HepG2 (cell line): ENCODE measurements around the gene ADAM19. TPM values are rescaled to one million over a fixed set of nuclear protein-coding genes. Genes with fewer than 3 reads are reported as not detected.
A peak's percentile ranks its signal among the peaks of the same experiment; 100 is the strongest.

ENCODE experiments used
- ATAC-seq: fragments of 200-7000 bp; cut with Tn5 transposase; 3 replicates; pipeline ENCODE4 v1.9.1; 2020; ENCODE audit warnings: mild to moderate bottlenecking, moderate library complexity
- BruUV-seq: library from RNA; stranded (reverse); fragments of 400-500 nt; replicated peaks from 2 replicates; lab custom pipeline; 2021; lab: Mats Ljungman, UMichigan
- CTCF ChIA-PET: fragments of 300-600 bp; formaldehyde crosslinking; extraction: SDS; loops from one replicate; lab custom pipeline; 2021; ENCODE audit warnings: low total read pairs, inconsistent platforms, low intra/inter-chr PET ratio; lab: Yijun Ruan, JAX
- POLR2A ChIA-PET: fragments of 350-600 bp; sonication (Branson Sonifier 250); formaldehyde crosslinking; loops from one replicate; lab custom pipeline; 2020; ENCODE audit warnings: antibody characterized with exemption, inconsistent platforms; lab: Yijun Ruan, JAX
- DNase-seq: peaks from one replicate; pipeline ENCODE4 v3.0.0-alpha.2; 2015; ENCODE audit warnings: low spot score
- FAIRE-seq: peaks from 3 replicates; lab custom pipeline; 2011; peaks lifted over from hg19 to GRCh38; lab: Jason Lieb, UNC
- H2AFZ ChIP-seq: one replicate; pipeline ENCODE4 v1.6.1; 2011; ENCODE audit warnings: low read length, inconsistent platforms
- H3K27ac ChIP-seq: fragments of 300-600 bp; 3 replicates; pipeline ENCODE4 v1.8.0; 2011; ENCODE audit warnings: mixed run types, mild to moderate bottlenecking, mixed read lengths, low read length, inconsistent platforms; ENCODE audit not compliant: insufficient read depth; ENCODE audit errors: extremely low read length
- H3K27me3 ChIP-seq, 2 experiments: fragments of 200-600 bp in 1 of 2; 2 replicates in 1 of 2; 3 replicates in 1 of 2; pipeline versions ENCODE4 v1.6.0 to v1.8.0; 2011; ENCODE audit warnings: low read length in 2 of 2, mild to moderate bottlenecking in 2 of 2, moderate library complexity in 2 of 2, inconsistent platforms in 1 of 2; ENCODE audit not compliant: insufficient read depth in 2 of 2, control insufficient read depth in 1 of 2
- H3K36me3 ChIP-seq, 2 experiments: fragments of 200-600 bp in 1 of 2; replicated peaks in 1 of 2; 2 replicates in 1 of 2; 3 replicates in 1 of 2; pipeline versions ENCODE4 v1.5.1 to v1.8.0; 2011; ENCODE audit warnings: low read length in 2 of 2, inconsistent platforms in 1 of 2; ENCODE audit not compliant: insufficient read depth in 2 of 2, control insufficient read depth in 1 of 2
- H3K4me1 ChIP-seq: 2 replicates; pipeline ENCODE4 v1.5.1; 2012; ENCODE audit warnings: low read length, inconsistent platforms; ENCODE audit not compliant: insufficient read depth
- H3K4me2 ChIP-seq: 2 replicates; pipeline ENCODE4 v1.6.0; 2011; ENCODE audit warnings: low read depth, low read length, inconsistent platforms
- H3K4me3 ChIP-seq, 3 experiments: fragments of 200-600 bp in 1 of 3; sonication (generic), shearing (Covaris generic) in 1 of 3; replicated peaks in 1 of 3; 2 replicates each; pipeline ENCODE4 v1.5.1; 2011 to 2016; ENCODE audit warnings: low read length in 3 of 3, inconsistent platforms in 2 of 3, low read depth in 2 of 3, mild to moderate bottlenecking in 2 of 3, control low read depth in 1 of 3, mixed read lengths in 1 of 3; ENCODE audit not compliant: insufficient read depth in 1 of 3
- H3K79me2 ChIP-seq: one replicate; pipeline ENCODE4 v1.6.1; 2011; ENCODE audit warnings: low read length, inconsistent platforms; ENCODE audit not compliant: insufficient read depth
- H3K9ac ChIP-seq: 2 replicates; pipeline ENCODE4 v1.6.0; 2011; ENCODE audit warnings: mild to moderate bottlenecking, low read depth, low read length, inconsistent platforms; ENCODE audit not compliant: insufficient read depth
- H3K9me3 ChIP-seq: 2 replicates; pipeline ENCODE4 v1.5.1; 2012; ENCODE audit warnings: mild to moderate bottlenecking, low read length
- H4K20me1 ChIP-seq: 2 replicates; pipeline ENCODE4 v1.6.0; 2011; ENCODE audit warnings: inconsistent platforms, mild to moderate bottlenecking, low read length, moderate library complexity; ENCODE audit not compliant: insufficient read depth
- GZF1 ChIP-seq: sonication (generic); formaldehyde crosslinking; IDR thresholded peaks from 2 replicates; pipeline ENCODE4 v1.5.1; 2020; ENCODE audit warnings: mild to moderate bottlenecking, missing genetic modification reagents
- KAT7 ChIP-seq: IDR thresholded peaks from 2 replicates; pipeline ENCODE4 v1.6.1; 2018; ENCODE audit warnings: borderline replicate concordance, missing compliant biosample characterization
- MAFK ChIP-seq, 2 experiments: IDR thresholded peaks in 1 of 2; conservative IDR thresholded peaks in 1 of 2; 2 replicates each; pipeline ENCODE4 v1.6.1; 2011; ENCODE audit warnings: improper control_type of control experiment in 2 of 2, low read length in 2 of 2
- NRL ChIP-seq: sonication (generic); formaldehyde crosslinking; IDR thresholded peaks from 2 replicates; pipeline ENCODE4 v1.5.0; 2020; ENCODE audit warnings: missing genetic modification reagents, mild to moderate bottlenecking, moderate library complexity, borderline replicate concordance
- SIX4 ChIP-seq: sonication (generic); formaldehyde crosslinking; IDR thresholded peaks from 2 replicates; pipeline ENCODE4 v1.4.0; 2020; ENCODE audit warnings: missing genetic modification reagents
- SP1 ChIP-seq, 2 experiments: fragments of 450-650 bp in 1 of 2; sonication (generic) in 1 of 2; formaldehyde crosslinking in 1 of 2; IDR thresholded peaks; 2 replicates each; pipeline versions ENCODE4 v1.4.0 to v1.6.1; 2016 to 2020; ENCODE audit warnings: missing genetic modification reagents in 1 of 2
- YEATS4 ChIP-seq: sonication (generic); formaldehyde crosslinking; IDR thresholded peaks from 2 replicates; pipeline ENCODE4 v1.4.0; 2020; ENCODE audit warnings: missing genetic modification reagents, borderline replicate concordance
- ZBTB38 ChIP-seq: sonication (generic); formaldehyde crosslinking; IDR thresholded peaks from 2 replicates; pipeline ENCODE4 v1.5.1; 2020; ENCODE audit warnings: mild to moderate bottlenecking, missing genetic modification reagents
- ZC3H13 ChIP-seq: sonication (generic); formaldehyde crosslinking; IDR thresholded peaks from 2 replicates; pipeline ENCODE4 v1.8.1; 2023; ENCODE audit warnings: mild to moderate bottlenecking, missing genetic modification reagents, moderate library complexity
- ZNF703 ChIP-seq: sonication (generic); formaldehyde crosslinking; IDR thresholded peaks from 2 replicates; pipeline ENCODE4 v1.5.1; 2020; ENCODE audit warnings: missing genetic modification reagents, mild to moderate bottlenecking, moderate library complexity, borderline replicate concordance
- ZSCAN29 ChIP-seq: sonication (generic); formaldehyde crosslinking; conservative IDR thresholded peaks from 2 replicates; pipeline ENCODE4 v1.4.0; 2020; ENCODE audit warnings: mild to moderate bottlenecking, missing genetic modification reagents
- WGBS: methylation state at CpG from one replicate; pipeline ENCODE4 v1.1.6; 2017; ENCODE audit warnings: low lambda C conversion rate; 5-methylcytosine and 5-hydroxymethylcytosine counted together
- in situ Hi-C: cut with HindIII; loops from 2 replicates; pipeline ENCODE4 v1.10.0; 2017; ENCODE audit warnings: low pct_unique_long_range_greater_than_20kb; ENCODE audit not compliant: extremely low pct_ligation_motif_present
- intact Hi-C: fragments of 100-400 bp; cut with micrococcal nuclease; formaldehyde crosslinking; loops from one replicate; pipeline ENCODE4 v1.10.0; 2022; ENCODE audit not compliant: unreplicated experiment
- polyA plus RNA-seq, 8 experiments: library from polyadenylated mRNA; depleted of rRNA in 3 of 8; stranded (reverse) in 7 of 8; unstranded in 1 of 8; fragments of >200 nt; fragmentation: Illumina TruSeq in 4 of 8; extraction: Trizol in 4 of 8; gene quantifications; 2 replicates each; pipeline versions ENCODE4 v1.2.1 to v1.2.3, GENCODE V29; 2011 to 2016; ENCODE audit warnings: low read depth in 4 of 8, missing spikeins in 1 of 8, mixed read lengths in 1 of 8; ENCODE audit not compliant: insufficient read depth in 1 of 8
- total RNA-seq, 5 experiments: library from RNA; depleted of rRNA; stranded (reverse); fragments of >200 nt; fragmentation: Illumina TruSeq; extraction: Trizol; gene quantifications; 2 replicates each; pipeline ENCODE4 v1.2.3, GENCODE V29; 2016; ENCODE audit warnings: low read depth in 1 of 5
- TF ChIP-seq, protein P1 (sequence below): sonication (generic); formaldehyde crosslinking; IDR thresholded peaks from 2 replicates; pipeline ENCODE4 v1.5.0; 2020; ENCODE audit warnings: missing genetic modification reagents

ADAM19 gene
- total and polyA plus RNA-seq, 2 of the 13 experiments (the other 11 are each of a cell fraction or from before 2014, with no cell fraction given) = 0.38 to 0.74 TPM

DNA sequence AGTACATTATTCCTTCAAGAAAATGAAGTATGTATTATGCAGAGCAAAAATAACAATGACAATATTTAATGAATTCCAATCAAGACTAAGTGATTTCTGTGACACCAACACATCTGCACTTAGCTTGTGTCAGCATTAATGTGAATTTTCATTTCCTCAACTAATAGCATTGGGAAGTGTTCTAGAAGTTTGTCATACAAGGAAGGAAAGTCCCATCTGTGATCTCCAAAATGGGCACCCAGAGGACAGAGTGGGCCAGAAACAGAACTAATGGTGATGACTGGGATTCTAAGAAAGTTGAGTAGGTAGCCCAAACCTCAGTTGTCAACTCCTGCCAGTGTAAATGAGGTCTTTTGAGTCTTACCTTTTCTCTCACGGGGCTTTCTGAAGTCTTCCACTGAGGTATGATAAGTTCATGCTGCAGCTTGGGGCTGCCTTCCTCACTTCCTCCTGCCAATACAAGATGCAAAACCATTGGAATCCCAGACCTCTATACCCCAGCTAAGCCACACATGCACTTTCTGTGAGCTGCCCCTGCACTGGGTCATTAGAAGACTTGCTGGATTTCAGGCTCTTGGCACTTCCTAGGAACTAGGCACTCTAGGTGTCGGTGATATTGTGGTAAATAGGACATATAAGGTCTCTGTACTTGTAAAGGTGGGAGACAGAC lies 4.9 kb downstream of the ADAM19 start:
- no TSS peak for BruUV-seq

DNA sequence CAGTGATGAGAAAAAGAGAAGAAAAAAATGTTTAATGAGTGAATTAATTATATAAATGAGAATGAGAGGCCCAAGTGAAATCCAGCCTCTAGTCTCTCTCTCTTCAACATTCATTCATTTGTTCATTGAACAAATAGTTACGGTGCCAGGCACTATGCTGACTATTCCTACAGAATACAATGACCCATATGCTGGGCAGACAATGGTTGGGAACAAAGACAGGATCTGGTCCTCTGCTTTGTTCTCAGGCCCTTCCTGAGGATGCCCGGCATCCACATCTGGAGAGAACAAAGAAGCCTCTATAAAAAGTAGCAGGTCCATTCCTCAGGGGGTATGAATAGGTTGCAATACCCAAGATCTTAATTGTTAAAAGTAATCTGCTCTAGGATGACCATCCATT lies 6.9 kb downstream of the ADAM19 start:
- intact Hi-C loops (no loop called here), in situ Hi-C loops (no loop called here)
- H3K4me2 ChIP-seq = no peak overlapping the region
- WGBS = 77% methylated on average over 2 of the region's 2 CpGs
- no TSS peak for BruUV-seq
- no peak overlapping the region for H3K27ac ChIP-seq
- H4K20me1 ChIP-seq = no peaks in the 10 kb centered on the region
- H3K27me3 ChIP-seq = no peaks in the 10 kb centered on the region
- ATAC-seq (no peak), DNase-seq (no peak), FAIRE-seq (no peak)
- ChIA-PET CTCF (no interaction called here), POLR2A (no interaction called here)
- H3K9me3 ChIP-seq = no peaks in the 10 kb centered on the region
- no peaks in the 10 kb centered on the region for H3K79me2 ChIP-seq
- peaks cover 12% of the 10 kb centered on the region for H3K4me1 ChIP-seq
- no peak for TF ChIP-seq YEATS4
- TF ChIP-seq SIX4 (CRISPR knock-in tag) = no peak
- TF ChIP-seq, protein P1, sequence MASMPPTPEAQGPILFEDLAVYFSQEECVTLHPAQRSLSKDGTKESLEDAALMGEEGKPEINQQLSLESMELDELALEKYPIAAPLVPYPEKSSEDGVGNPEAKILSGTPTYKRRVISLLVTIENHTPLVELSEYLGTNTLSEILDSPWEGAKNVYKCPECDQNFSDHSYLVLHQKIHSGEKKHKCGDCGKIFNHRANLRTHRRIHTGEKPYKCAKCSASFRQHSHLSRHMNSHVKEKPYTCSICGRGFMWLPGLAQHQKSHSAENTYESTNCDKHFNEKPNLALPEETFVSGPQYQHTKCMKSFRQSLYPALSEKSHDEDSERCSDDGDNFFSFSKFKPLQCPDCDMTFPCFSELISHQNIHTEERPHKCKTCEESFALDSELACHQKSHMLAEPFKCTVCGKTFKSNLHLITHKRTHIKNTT (CRISPR knock-in tag) = no peak
- no peak for TF ChIP-seq ZNF703 (CRISPR knock-in tag)
- TF ChIP-seq KAT7 (CRISPR knock-in tag) = no peak
- no peak for TF ChIP-seq ZBTB38 (CRISPR knock-in tag)
- no peak for TF ChIP-seq ZC3H13 (CRISPR knock-in tag)
- TF ChIP-seq NRL (CRISPR knock-in tag) = no peak
- TF ChIP-seq SP1 (IDR thresholded peaks at IDR 0.05) = no peak
- TF ChIP-seq SP1 (CRISPR knock-in tag; IDR thresholded peaks at IDR 0.05) = no peak
- no peak for TF ChIP-seq ZSCAN29 (CRISPR knock-in tag)
- no peaks in the 10 kb centered on the region for H3K36me3 ChIP-seq
- H3K4me3 ChIP-seq = no peak overlapping the region
- no peak overlapping the region for H3K9ac ChIP-seq
- no peak overlapping the region for H2AFZ ChIP-seq

More for the DNA sequence above, 4.9 kb downstream of the ADAM19 start:
- H3K4me3 ChIP-seq = no peak overlapping the region
- 65% methylated on average over 1 of the region's 2 CpGs for WGBS
- no peak overlapping the region for H3K9ac ChIP-seq
- H3K27ac ChIP-seq = no peak overlapping the region
- no peaks in the 10 kb centered on the region for H3K36me3 ChIP-seq
- H3K27me3 ChIP-seq = peaks cover 0 to 15% of the 10 kb centered on the region in 2 experiments; a peak in 3 of 5 replicates
- ATAC-seq = no peak
- intact Hi-C loops = no loop called here
- no peak overlapping the region for H2AFZ ChIP-seq
- H4K20me1 ChIP-seq = no peaks in the 10 kb centered on the region
- no peak overlapping the region for H3K4me2 ChIP-seq
- TF ChIP-seq GZF1 = no peak
- peak in 1 of 2 experiments; percentile 42; a peak in 2 of 4 replicates for TF ChIP-seq MAFK (conservative IDR thresholded peaks at IDR 0.05 in 1 of 2, IDR thresholded peaks at IDR 0.05 in 1 of 2; ENCODE audit: low read length in 2 of 2)
- TF ChIP-seq, all 625 proteins: peak for 1
- DNase-seq = no peak
- Histone ChIP-seq H3K9me3 (no peaks in the 10 kb centered on the region), H3K4me1 (peaks cover 7% of the 10 kb centered on the region; the same call in 1 of the 2 replicates), H3K79me2 (no peaks in the 10 kb centered on the region)
- in situ Hi-C loops = no loop called here
- no peak for FAIRE-seq
- CTCF ChIA-PET = no interaction called here
- POLR2A ChIA-PET = no interaction called here
